Left lung (tissue), 10 donors: ENCODE data around the gene DERL3. TPM values are rescaled to one million over a fixed set of nuclear protein-coding genes. Genes with fewer than 3 reads are reported as not detected.

Experiments used
- ATAC-seq: fragments of 200-7000 bp; cut with Tn5 transposase; one replicate; pipeline ENCODE4 v1.9.1; 2020; ENCODE audit warnings: moderate library complexity
- DNase-seq, 4 donors: peaks; one replicate each; pipeline ENCODE4 v3.0.0-alpha.2; 2013 to 2020
- H3K27ac ChIP-seq, 2 donors: fragments of 200-600 bp; sonication (generic) in 1 of 2; one replicate each; pipeline versions ENCODE4 v1.5.0 to v1.8.0; 2020 to 2021
- H3K27me3 ChIP-seq, 2 donors: fragments of 200-600 bp; sonication (generic) in 1 of 2; one replicate each; pipeline versions ENCODE4 v1.5.0 to v1.8.0; 2020 to 2021
- H3K36me3 ChIP-seq, 2 donors: fragments of 200-600 bp; sonication (generic) in 1 of 2; one replicate each; pipeline versions ENCODE4 v1.5.0 to v1.8.0; 2020 to 2021
- H3K4me1 ChIP-seq, 2 donors: fragments of 200-600 bp; one replicate each; pipeline ENCODE4 v1.8.0; 2021
- H3K4me3 ChIP-seq, 2 donors: fragments of 200-600 bp; sonication (generic) in 1 of 2; one replicate each; pipeline versions ENCODE4 v1.5.0 to v1.8.0; 2020 to 2021; ENCODE audit warnings: mild to moderate bottlenecking in 1 of 2
- H3K9me3 ChIP-seq, 2 donors: fragments of 200-600 bp; sonication (generic) in 1 of 2; one replicate each; pipeline versions ENCODE4 v1.5.0 to v1.8.0; 2020 to 2021
- CTCF ChIP-seq, 2 donors: fragments of 200-600 bp; sonication (generic) in 1 of 2; IDR thresholded peaks; one replicate each; pipeline versions ENCODE4 v1.5.0 to v1.8.0; 2021; ENCODE audit warnings: antibody characterized with exemption in 2 of 2
- intact Hi-C, 2 donors: fragments of 100-400 bp; cut with DNase I; formaldehyde crosslinking; loops; one replicate each; pipeline versions ENCODE4 v1.11.2 to v1.14.2; 2022
- polyA plus RNA-seq, 6 donors: library from polyadenylated mRNA; unstranded; fragments of 120-200 nt; gene quantifications; one replicate each; pipeline ENCODE4 v1.2.1, GENCODE V29; 2013; ENCODE audit not compliant: insufficient read length in 6 of 6
- total RNA-seq, 2 donors: library from RNA; stranded (reverse); fragmentation: NEBNext Ultra II Directional; extraction: Animal tissue kit (Norgen Biotek cat#: 25700); gene quantifications; one replicate each; pipeline ENCODE4 v1.2.1, GENCODE V29; 2021
- donor health status: DM: no; HTN: yes; CAD: no.
- donor health status: DM: no; HTN: no; CAD: no.

DERL3 gene
- total and polyA plus RNA-seq, 8 donors = 2.4 to 9.4 (median 4.3) TPM

- TF ChIP-seq CTCF (IDR thresholded peaks at IDR 0.05) = no peak
- ATAC-seq (no peak), DNase-seq (no peak)
- Histone ChIP-seq H3K4me3 (no peak overlapping the region), H3K27me3 (no peaks in the 10 kb centered on the region), H3K27ac (no peak overlapping the region), H3K9me3 (no peaks in the 10 kb centered on the region), H3K36me3 (peaks cover 0 to 93% of the 10 kb centered on the region in 2 donors), H3K4me1 (no peaks in the 10 kb centered on the region)
- intact Hi-C loops = no loop called here
Observed at GRCh38 chr22:23800297-23801237, 38.2 kb downstream of the DERL3 start.

GRCh38 chr22:23796461-23796860 lies 42.3 kb downstream of the DERL3 start:
- intact Hi-C loops = no loop called here
- Histone ChIP-seq H3K27me3 (no peaks in the 10 kb centered on the region), H3K9me3 (no peaks in the 10 kb centered on the region), H3K4me3 (no peak overlapping the region), H3K36me3 (peaks cover 0 to 93% of the 10 kb centered on the region in 2 donors), H3K27ac (no peak overlapping the region), H3K4me1 (no peaks in the 10 kb centered on the region)
- DNase-seq = no peak
- ATAC-seq = no peak
- no peak for TF ChIP-seq CTCF (IDR thresholded peaks at IDR 0.05)

GRCh38 chr22:23793326-23793725 lies 45.5 kb downstream of the DERL3 start:
- H3K27ac ChIP-seq = no peak overlapping the region
- no peaks in the 10 kb centered on the region for H3K27me3 ChIP-seq
- ATAC-seq = no peak
- peaks cover 0 to 64% of the 10 kb centered on the region in 2 donors for H3K36me3 ChIP-seq
- intact Hi-C loops = no loop called here
- peaks cover 5 to 19% of the 10 kb centered on the region in 2 donors for H3K4me1 ChIP-seq
- H3K9me3 ChIP-seq = no peaks in the 10 kb centered on the region
- H3K4me3 ChIP-seq = no peak overlapping the region
- no peak for DNase-seq
- no peak for TF ChIP-seq CTCF (IDR thresholded peaks at IDR 0.05)

GRCh38 chr22:23791738-23792645 lies 46.8 kb downstream of the DERL3 start:
- Histone ChIP-seq H3K4me1 (peaks cover 5 to 27% of the 10 kb centered on the region in 2 donors), H3K4me3 (no peak overlapping the region), H3K27ac (no peak overlapping the region), H3K27me3 (no peaks in the 10 kb centered on the region), H3K36me3 (peaks cover 0 to 55% of the 10 kb centered on the region in 2 donors), H3K9me3 (no peaks in the 10 kb centered on the region)
- ATAC-seq (no peak), DNase-seq (no peak)
- TF ChIP-seq CTCF (IDR thresholded peaks at IDR 0.05) = no peak
- intact Hi-C loops = no loop called here
